Measurements from ENCODE around the gene RTP5.

Gene RTP5

DNA sequence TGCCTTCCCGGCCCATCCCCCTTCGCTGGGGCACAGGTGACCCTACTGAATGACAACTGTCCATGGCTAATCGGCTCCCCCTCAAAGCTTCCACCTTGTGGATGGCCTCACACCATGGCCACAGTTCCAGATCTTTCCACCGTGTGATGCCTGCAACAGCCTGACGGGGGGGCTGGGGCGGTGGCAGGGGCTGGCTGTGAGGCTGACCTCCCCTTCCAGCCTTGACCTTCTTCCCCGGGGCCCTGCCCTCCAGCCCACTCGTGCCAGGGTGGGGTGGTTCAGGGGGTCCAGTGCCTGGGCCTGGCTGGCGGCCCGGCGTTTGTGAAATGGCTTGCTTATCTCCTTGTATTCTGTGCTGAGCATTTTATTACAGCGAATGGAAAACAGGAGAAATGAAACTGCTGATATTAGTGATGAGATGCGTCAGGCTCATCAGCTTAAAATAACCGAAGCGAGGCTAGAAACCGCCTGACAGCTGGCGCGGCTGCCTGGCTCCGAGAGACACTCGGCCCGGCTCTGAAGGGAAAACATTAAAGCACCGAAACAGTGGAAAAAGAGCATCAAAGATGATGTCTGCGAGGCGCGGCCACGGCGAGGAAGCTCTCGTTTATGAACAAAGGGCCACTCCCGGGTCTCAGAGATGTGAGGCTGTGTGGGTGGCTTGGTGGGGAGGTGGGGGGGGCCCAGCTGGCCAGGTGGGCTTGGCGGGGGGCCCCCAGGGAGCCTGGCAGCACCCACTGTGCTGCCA is 9.9 kb upstream of the RTP5 start:
- H3K27ac ChIP-seq, result peak overlapping the region; percentile 82 to 98 (median 89)
- peaks cover 0 to 7% (median 0%) of the 10 kb centered on the region in 11 experiments; a peak in 3 of 22 replicates for H4K20me1 ChIP-seq
- H3K4me2 ChIP-seq, result peak overlapping the region; percentile 94 to 100 (median 99)
- peaks cover 0 to 9% (median 3%) of the 10 kb centered on the region in 11 experiments; a peak in 7 of 22 replicates for H3K27me3 ChIP-seq
- peak overlapping the region; percentile 37 to 64 (median 56) for H3K4me3 ChIP-seq
- peak overlapping the region; percentile 69 to 97 (median 79) for H3K9ac ChIP-seq
- no peaks in the 10 kb centered on the region for H3K36me3 ChIP-seq
- TF ChIP-seq Cebpa-rat (IDR thresholded peaks at IDR 0.05), result no peak
- H3K4me1 ChIP-seq, result peaks cover 94 to 100% (median 99%) of the 10 kb centered on the region in 10 experiments
- H3K9me3 ChIP-seq (replicated peaks in 1 of 11), result no peaks in the 10 kb centered on the region

DNA sequence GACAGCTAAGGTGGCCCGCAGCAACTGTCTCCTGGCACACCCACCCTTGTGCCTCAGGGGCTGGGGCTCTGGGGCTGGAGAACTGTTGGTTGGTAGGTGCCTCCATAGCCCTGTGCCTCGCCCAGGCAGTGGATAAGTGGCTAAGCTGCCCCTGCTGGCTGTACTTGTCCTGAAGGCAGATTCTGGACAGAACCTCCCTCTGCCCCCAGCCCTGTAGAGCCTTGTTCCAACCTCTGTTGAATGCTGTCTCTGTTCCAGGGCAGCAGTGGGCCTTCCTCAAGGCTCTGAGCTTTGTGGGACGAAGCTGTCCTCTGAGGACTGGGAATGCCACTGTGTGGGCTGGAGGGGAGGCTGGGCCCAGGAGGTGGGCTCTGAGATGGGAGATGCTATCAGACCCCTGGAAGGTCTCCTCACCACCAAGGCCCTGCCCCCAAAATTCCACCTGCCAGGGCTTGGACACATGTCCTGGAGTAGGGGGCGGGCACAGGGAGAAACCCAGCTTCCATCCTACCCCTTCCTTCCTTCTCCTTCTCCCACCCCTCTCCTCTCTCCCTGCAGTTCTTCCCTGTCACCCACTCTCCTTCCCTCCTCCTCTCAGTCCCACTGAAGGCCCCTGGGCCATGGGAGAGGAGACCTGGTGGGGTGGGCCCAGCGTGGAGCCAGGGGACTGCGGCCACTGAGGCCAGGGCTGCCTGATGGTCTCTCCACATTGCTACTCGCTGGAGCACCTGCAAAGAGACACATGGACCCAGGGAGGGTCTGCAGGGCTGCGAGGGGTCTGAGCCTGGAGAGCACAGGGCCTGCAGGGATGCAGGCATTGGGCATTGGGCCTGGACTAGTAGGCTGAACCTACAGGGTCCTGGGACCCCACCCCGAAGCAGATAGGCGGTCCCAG is 9.1 kb upstream of the RTP5 start:
- H3K9ac ChIP-seq, result peak overlapping the region; percentile 69 to 97 (median 79)
- no peaks in the 10 kb centered on the region for H3K36me3 ChIP-seq
- peak overlapping the region; percentile 94 to 100 (median 99) for H3K4me2 ChIP-seq
- peaks cover 94 to 100% (median 99%) of the 10 kb centered on the region in 10 experiments for H3K4me1 ChIP-seq
- H3K9me3 ChIP-seq (replicated peaks in 1 of 11), result no peaks in the 10 kb centered on the region
- H4K20me1 ChIP-seq, result peaks cover 0 to 7% (median 0%) of the 10 kb centered on the region in 11 experiments; a peak in 2 of 22 replicates
- peaks cover 0 to 16% (median 6%) of the 10 kb centered on the region in 11 experiments; a peak in 8 of 22 replicates for H3K27me3 ChIP-seq
- H3K4me3 ChIP-seq, result peak overlapping the region; percentile 16 to 64 (median 51); a peak in 18 of 20 replicates
- peak overlapping the region; percentile 82 to 98 (median 89) for H3K27ac ChIP-seq
- TF ChIP-seq Cebpa-rat (IDR thresholded peaks at IDR 0.05), result no peak

DNA sequence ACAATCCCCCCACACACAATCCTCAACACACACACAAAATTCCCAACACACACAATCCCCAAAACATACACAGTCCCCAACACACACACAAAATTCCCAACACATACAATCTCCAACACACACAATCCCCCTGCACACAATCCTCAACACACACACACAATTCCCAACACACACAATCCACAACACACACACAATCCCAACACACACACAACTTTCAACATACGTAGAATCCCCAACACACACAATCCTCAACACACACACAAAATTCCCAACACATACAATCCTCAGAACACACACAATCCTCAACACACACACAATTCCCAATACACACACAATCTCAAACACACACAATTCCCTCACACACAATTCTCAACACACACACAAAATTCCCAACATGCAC is 8.3 kb upstream of the RTP5 start:
- peak overlapping the region in 1 of 10 experiments; percentile 59; a peak in 2 of 20 replicates for H3K4me3 ChIP-seq
- H3K9ac ChIP-seq, result peak overlapping the region in 5 of 11 experiments; percentile 79 to 97 (median 85); a peak in 6 of 22 replicates
- peaks cover 0 to 24% (median 9%) of the 10 kb centered on the region in 11 experiments; a peak in 13 of 22 replicates for H3K27me3 ChIP-seq
- peak overlapping the region in 9 of 11 experiments; percentile 84 to 98 (median 89); a peak in 16 of 22 replicates for H3K27ac ChIP-seq
- H3K36me3 ChIP-seq, result no peaks in the 10 kb centered on the region
- no peak for TF ChIP-seq Cebpa-rat (IDR thresholded peaks at IDR 0.05)
- peaks cover 0 to 7% (median 0%) of the 10 kb centered on the region in 11 experiments; a peak in 1 of 22 replicates for H4K20me1 ChIP-seq
- H3K9me3 ChIP-seq (replicated peaks in 1 of 11), result no peaks in the 10 kb centered on the region
- H3K4me1 ChIP-seq, result peaks cover 88 to 100% (median 99%) of the 10 kb centered on the region in 10 experiments
- peak overlapping the region; percentile 94 to 100 (median 99) for H3K4me2 ChIP-seq

DNA sequence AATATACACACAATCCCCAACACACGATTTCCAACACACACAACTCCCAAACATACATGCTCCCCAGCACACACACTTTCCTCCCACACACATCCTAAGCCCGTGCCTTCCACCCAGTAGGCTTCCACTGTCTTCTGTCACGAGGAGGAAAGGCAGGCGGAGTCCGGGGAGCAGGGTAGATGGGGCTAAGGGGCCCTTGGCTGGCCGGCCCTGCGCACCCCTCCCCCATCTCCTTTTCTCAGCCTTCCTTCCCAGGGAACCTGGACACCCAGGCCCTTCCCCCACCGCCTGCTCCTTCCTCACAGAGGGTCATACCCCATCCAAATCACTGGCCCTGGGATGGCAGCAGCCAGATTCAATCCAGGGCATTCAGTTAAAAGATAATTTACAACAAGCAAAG is 7.4 kb upstream of the RTP5 start:
- peaks cover 0 to 32% (median 9%) of the 10 kb centered on the region in 11 experiments; a peak in 13 of 22 replicates for H3K27me3 ChIP-seq
- no peaks in the 10 kb centered on the region for H3K9me3 ChIP-seq (replicated peaks in 1 of 11)
- H3K27ac ChIP-seq, result peak overlapping the region in 6 of 11 experiments; percentile 35 to 90 (median 86); a peak in 10 of 22 replicates
- 0 out of 22 replicates have a peak overlapping the region, but pooled peaks of 2 of the 11 experiments have one; percentile 14 to 17 for H3K9ac ChIP-seq
- H3K4me1 ChIP-seq, result peaks cover 87 to 100% (median 99%) of the 10 kb centered on the region in 10 experiments
- TF ChIP-seq Cebpa-rat (IDR thresholded peaks at IDR 0.05), result no peak
- peaks cover 0 to 7% (median 0%) of the 10 kb centered on the region in 11 experiments; a peak in 2 of 22 replicates for H4K20me1 ChIP-seq
- no peak overlapping the region; a peak in 1 of 20 replicates for H3K4me3 ChIP-seq
- H3K4me2 ChIP-seq, result peak overlapping the region; percentile 94 to 100 (median 99)
- H3K36me3 ChIP-seq, result no peaks in the 10 kb centered on the region

DNA sequence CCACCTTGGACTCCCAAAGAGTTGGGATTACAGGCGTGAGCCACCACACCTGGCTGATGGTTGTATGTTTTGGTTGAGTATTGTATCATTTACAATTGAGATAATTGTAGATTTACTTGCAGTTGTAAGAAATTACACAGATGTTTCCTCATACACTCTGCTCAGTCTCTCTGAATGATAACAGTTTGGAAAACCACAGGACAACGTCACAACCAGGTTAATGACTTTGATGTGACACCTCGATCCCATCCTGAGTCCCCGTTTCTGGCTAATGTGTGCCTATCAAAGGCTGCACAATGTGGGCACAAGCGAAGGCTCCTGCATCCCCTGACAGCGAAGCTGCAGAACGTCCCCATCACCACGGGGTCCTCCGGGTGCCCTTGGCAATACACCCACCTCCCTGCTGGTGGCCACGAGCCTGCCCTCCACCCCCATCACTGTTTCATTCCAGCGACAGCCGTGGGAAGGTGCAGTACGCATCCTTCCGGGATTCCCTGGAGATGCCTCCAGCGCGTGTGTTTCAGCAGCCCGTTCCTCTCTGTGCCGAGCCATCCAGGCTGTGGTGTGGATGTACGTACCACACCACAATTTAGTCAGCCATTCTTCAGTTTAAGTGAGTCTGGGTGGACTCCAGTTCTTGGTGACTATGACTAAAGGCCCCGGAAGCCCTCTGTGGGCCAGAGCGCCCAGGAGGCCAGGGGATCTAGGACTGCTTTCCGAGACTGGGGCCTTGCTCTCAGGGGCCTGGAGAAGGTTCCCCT is 6.6 kb upstream of the RTP5 start:
- Histone ChIP-seq H3K36me3 (no peaks in the 10 kb centered on the region), H3K9me3 (replicated peaks in 1 of 11) (no peaks in the 10 kb centered on the region), H3K4me2 (peak overlapping the region; percentile 94 to 100 (median 99)), H3K4me3 (peak overlapping the region in 7 of 10 experiments; percentile 16 to 37 (median 24); a peak in 7 of 20 replicates), H3K4me1 (peaks cover 87 to 100% (median 99%) of the 10 kb centered on the region in 10 experiments), H3K9ac (peak overlapping the region; percentile 3 to 65 (median 52); a peak in 18 of 22 replicates), H3K27me3 (peaks cover 0 to 41% (median 9%) of the 10 kb centered on the region in 11 experiments; a peak in 13 of 22 replicates), H4K20me1 (peaks cover 0 to 7% (median 0%) of the 10 kb centered on the region in 11 experiments; a peak in 2 of 22 replicates), H3K27ac (peak overlapping the region in 10 of 11 experiments; percentile 47 to 90 (median 71); a peak in 20 of 22 replicates)
- TF ChIP-seq Cebpa-rat (IDR thresholded peaks at IDR 0.05), result no peak

DNA sequence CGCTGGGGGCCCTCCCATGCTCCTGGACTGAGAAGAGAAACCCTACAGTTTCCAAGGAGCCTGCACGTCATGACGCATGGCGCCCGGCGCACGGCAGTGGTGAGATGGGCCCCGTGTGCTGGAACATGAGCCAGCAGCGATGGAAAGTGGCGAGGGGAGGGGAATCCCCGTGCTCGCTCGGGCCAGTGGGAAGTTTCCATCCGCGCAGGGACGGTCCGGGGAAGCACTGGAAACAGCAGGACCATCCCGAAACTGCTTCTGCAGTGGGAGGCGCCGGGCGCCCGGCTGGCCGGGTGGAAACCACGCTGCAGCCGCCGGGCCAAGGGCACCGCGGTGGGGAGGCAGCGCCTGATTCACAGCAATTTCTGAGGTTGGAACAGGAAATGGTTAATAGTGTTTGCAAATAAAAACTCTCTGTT is 6.0 kb upstream of the RTP5 start:
- H3K4me3 ChIP-seq, result peak overlapping the region in 9 of 10 experiments; percentile 16 to 37 (median 27); a peak in 12 of 20 replicates
- peak in 2 of 11 experiments; percentile 14 to 74; a peak in 2 of 22 replicates for TF ChIP-seq Cebpa-rat (IDR thresholded peaks at IDR 0.05)
- H3K27me3 ChIP-seq, result peaks cover 0 to 47% (median 9%) of the 10 kb centered on the region in 11 experiments; a peak in 13 of 22 replicates
- peak overlapping the region; percentile 3 to 65 (median 52); a peak in 17 of 22 replicates for H3K9ac ChIP-seq
- H3K27ac ChIP-seq, result peak overlapping the region in 10 of 11 experiments; percentile 47 to 90 (median 70); a peak in 20 of 22 replicates
- peaks cover 87 to 100% (median 99%) of the 10 kb centered on the region in 10 experiments for H3K4me1 ChIP-seq
- H3K36me3 ChIP-seq, result no peaks in the 10 kb centered on the region
- H3K4me2 ChIP-seq, result peak overlapping the region; percentile 94 to 100 (median 99)
- peaks cover 0 to 10% (median 0%) of the 10 kb centered on the region in 11 experiments; a peak in 2 of 22 replicates for H4K20me1 ChIP-seq
- no peaks in the 10 kb centered on the region for H3K9me3 ChIP-seq (replicated peaks in 1 of 11)

DNA sequence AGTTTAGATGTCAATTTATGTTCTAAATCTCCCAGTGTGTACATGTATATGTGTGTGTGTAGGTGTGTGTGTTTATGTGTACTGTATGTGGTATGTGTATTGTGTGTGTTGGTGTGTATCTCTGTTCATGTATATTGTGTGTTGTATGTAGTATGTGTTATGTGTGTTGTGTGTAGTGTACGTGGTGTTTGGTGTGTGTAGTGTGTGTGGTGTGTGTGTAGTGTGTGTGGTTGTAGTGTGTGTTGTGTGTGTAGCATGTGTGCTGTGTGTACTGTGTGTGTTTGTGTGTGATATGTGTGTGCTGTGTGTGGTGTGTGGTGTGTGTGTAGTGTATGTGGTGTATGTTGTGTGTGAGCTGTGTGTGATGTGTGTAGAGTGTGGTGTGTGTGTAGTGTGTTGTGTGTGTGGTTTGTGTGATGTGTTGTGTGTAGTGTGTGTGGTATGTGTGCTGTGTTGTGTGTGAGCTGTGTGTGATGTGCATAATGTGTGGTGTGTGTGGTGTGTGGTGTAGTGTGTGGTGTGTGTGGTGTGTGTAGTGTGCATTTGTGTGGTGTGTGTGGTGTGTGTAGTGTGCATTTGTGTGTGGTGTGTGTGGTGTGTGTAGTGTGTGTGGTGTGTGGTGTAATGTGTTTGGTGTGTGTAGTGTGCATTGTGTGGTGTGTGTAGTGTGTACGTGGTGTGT is 5.2 kb upstream of the RTP5 start:
- TF ChIP-seq Cebpa-rat (IDR thresholded peaks at IDR 0.05), result no peak
- Histone ChIP-seq H3K36me3 (no peaks in the 10 kb centered on the region), H3K4me1 (peaks cover 86 to 100% (median 98%) of the 10 kb centered on the region in 10 experiments), H3K4me2 (peak overlapping the region; percentile 94 to 100 (median 99)), H3K27ac (peak overlapping the region in 10 of 11 experiments; percentile 31 to 90 (median 68); a peak in 20 of 22 replicates), H3K9me3 (replicated peaks in 1 of 11) (no peaks in the 10 kb centered on the region), H3K9ac (peak overlapping the region in 6 of 11 experiments; percentile 3 to 65 (median 50); a peak in 4 of 22 replicates), H4K20me1 (peaks cover 0 to 10% (median 0%) of the 10 kb centered on the region in 11 experiments; a peak in 2 of 22 replicates), H3K4me3 (peak overlapping the region in 2 of 10 experiments; percentile 34 to 37; a peak in 3 of 20 replicates), H3K27me3 (peaks cover 0 to 50% (median 9%) of the 10 kb centered on the region in 11 experiments; a peak in 13 of 22 replicates)
